ENCODE data around the gene TMCC3. TPM values are rescaled to one million over a fixed set of nuclear protein-coding genes. Genes with fewer than 3 reads are reported as not detected.

The TMCC3 gene
- total RNA-seq, 1 donor from 2014 or later: 11.0 TPM

DNA sequence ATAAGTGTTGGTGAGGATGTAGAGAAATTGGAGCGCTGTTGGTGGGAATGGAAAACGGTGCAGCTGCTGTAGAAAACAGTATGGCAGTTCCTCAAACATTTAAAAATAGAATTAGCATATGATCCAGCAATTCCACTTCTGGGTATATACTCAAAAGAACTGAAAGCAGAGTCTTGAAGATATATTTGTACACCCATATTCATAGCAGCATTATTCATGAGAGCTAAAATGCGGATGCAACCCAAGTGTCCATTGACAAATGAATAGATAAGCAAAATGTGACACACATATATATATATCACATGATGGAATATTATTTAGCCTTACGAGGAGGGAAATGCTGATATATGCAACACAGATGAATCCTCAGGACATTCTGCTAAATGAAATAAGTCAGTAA is 106.0 kb downstream of the TMCC3 start:
- H3K4me1 ChIP-seq: no peaks in the 10 kb centered on the region
- no peak overlapping the region for H3K4me3 ChIP-seq
- H3K36me3 ChIP-seq: no peaks in the 10 kb centered on the region
- H3K9me3 ChIP-seq: no peaks in the 10 kb centered on the region
- intact Hi-C loops (cut with DNase I): no loop called here
- no peaks in the 10 kb centered on the region for H3K27me3 ChIP-seq
- H3K27ac ChIP-seq: no peak overlapping the region
- DNase-seq (ENCODE audit: low spot score in 2 of 2): no peak
- TF ChIP-seq, protein P1, sequence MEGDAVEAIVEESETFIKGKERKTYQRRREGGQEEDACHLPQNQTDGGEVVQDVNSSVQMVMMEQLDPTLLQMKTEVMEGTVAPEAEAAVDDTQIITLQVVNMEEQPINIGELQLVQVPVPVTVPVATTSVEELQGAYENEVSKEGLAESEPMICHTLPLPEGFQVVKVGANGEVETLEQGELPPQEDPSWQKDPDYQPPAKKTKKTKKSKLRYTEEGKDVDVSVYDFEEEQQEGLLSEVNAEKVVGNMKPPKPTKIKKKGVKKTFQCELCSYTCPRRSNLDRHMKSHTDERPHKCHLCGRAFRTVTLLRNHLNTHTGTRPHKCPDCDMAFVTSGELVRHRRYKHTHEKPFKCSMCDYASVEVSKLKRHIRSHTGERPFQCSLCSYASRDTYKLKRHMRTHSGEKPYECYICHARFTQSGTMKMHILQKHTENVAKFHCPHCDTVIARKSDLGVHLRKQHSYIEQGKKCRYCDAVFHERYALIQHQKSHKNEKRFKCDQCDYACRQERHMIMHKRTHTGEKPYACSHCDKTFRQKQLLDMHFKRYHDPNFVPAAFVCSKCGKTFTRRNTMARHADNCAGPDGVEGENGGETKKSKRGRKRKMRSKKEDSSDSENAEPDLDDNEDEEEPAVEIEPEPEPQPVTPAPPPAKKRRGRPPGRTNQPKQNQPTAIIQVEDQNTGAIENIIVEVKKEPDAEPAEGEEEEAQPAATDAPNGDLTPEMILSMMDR (IDR thresholded peaks at IDR 0.05): no peak

DNA sequence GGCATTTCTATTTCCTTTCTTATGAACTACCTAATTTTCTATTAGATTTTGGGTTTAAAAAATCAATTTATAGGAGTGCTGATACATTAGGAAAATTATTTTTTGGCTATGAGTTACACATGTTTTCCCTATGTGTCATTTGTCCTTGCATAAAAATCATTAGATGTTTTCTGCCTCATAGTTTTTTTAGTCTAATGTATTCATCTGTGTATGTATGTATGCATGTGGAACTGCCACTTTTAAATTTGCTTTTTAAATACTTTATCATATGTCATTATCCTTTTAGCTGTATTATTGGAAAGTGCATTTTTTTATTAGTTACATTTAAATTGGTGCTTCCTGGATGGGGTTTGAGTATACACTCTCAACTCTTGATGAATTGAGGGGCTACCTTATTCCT is 112.0 kb downstream of the TMCC3 start:
- TF ChIP-seq, protein P1 (IDR thresholded peaks at IDR 0.05): no peak
- H3K9me3 ChIP-seq: no peaks in the 10 kb centered on the region
- H3K4me1 ChIP-seq: no peaks in the 10 kb centered on the region
- no peaks in the 10 kb centered on the region for H3K27me3 ChIP-seq
- no peak overlapping the region for H3K27ac ChIP-seq
- no peaks in the 10 kb centered on the region for H3K36me3 ChIP-seq
- no peak overlapping the region for H3K4me3 ChIP-seq
- intact Hi-C loops (cut with DNase I): no loop called here
- DNase-seq (ENCODE audit: low spot score in 2 of 2): no peak

DNA sequence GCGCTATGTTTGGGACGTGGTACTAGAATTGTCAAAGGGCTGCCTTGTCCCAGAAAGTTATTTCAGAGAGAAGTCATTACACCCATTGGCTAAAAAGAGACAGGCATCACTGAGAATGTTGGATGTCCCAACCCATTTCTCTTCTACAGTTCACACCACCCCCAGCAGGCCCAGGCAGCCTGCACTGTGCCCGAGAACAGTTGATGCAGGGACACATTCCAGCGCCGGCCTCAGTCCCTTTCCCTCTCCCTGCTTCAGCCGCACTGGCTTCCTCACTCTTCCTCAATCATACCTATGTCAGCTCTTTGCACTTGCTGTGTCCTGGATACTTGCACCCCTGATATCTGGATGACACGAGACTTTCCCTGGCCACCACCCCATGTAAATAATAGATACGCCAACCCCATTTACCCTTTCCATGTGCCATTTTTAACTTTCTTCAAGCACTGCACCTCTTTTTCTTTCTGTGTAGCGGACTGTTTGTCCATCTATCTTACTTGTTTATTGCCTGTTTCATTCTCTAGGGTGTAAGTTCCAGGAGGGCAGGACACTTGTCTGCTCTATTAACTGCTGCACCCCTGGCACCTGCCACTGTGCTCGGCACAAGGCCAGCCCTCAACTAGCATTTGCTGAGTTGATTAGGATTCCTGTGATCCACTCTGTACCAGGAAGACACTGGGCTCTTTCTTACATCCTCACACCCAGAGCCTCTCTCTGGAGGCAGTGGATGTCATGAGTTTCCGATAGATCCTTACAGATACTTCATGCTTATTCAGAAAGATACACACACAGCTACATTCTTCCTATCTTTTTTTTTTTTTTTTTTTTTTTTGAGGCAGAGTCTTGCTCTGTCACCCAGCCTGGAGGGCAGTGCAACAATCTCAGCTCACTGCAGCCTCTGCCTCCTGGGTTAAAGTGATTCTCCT is 114.1 kb downstream of the TMCC3 start:
- DNase-seq (ENCODE audit: low spot score in 2 of 2): no peak
- no peak overlapping the region for H3K27ac ChIP-seq
- H3K9me3 ChIP-seq: no peaks in the 10 kb centered on the region
- TF ChIP-seq, protein P1 (IDR thresholded peaks at IDR 0.05): no peak
- H3K27me3 ChIP-seq: no peaks in the 10 kb centered on the region
- intact Hi-C loops (cut with DNase I): no loop called here
- no peaks in the 10 kb centered on the region for H3K4me1 ChIP-seq
- H3K36me3 ChIP-seq: no peaks in the 10 kb centered on the region
- no peak overlapping the region for H3K4me3 ChIP-seq

DNA sequence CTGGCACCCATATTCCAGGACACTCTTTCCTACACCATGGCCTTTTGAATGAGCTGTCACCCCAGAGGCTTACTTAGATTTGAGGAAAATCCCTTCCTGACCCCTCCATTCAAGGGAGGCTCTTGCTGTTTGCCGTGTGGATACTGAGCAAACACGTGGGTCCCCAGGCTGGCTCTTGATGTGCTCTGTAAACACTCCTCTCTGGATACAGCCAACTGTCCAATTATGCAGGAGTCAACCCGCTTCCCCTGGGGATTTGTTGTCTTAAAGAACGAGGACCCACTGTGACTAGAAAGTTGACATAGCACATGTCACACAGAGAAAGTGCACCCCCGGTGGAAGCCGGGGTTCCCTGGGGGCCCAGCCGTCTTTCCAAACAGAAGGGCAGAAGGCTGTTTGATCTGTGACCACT is 114.8 kb downstream of the TMCC3 start:
- no peaks in the 10 kb centered on the region for H3K36me3 ChIP-seq
- no peak overlapping the region for H3K27ac ChIP-seq
- intact Hi-C loops (cut with DNase I): no loop called here
- H3K9me3 ChIP-seq: no peaks in the 10 kb centered on the region
- TF ChIP-seq, protein P1 (IDR thresholded peaks at IDR 0.05): no peak
- DNase-seq (ENCODE audit: low spot score in 2 of 2): no peak
- H3K27me3 ChIP-seq: no peaks in the 10 kb centered on the region
- no peaks in the 10 kb centered on the region for H3K4me1 ChIP-seq
- no peak overlapping the region for H3K4me3 ChIP-seq

DNA sequence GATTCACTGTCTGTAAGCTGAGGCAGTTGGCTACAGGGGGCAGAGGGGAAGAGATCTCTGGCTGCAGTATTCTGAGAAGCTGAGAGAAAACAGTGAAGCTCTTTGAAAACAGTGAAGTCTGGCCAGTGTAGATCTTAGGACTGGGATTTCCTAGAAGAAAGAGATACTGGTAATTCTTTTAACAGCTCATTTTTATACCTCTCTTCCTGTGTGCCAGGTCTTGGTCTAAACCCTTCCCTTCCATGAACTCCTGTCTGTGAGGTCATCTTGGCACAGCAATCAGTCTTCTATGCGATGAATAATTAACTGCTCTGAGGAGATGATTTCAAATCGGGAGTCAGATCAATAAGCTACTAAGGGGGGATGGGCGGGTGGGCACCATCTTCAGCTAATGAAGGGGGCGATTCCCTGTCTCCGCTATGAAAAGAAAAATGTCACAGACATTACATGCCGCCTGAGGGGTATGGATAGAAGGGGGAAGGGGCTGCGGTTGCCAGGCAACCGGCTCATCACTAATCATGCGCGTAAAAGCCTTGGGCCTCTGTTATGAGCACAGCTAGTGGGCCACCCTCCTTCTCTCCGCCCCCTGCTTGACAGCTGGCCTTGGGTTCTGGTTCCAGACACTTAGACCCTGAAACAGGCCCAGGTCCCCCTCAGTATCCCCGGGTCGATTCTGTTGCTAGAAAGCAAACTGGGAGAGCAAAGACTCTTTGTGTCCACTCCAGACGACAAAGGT is 115.4 kb downstream of the TMCC3 start:
- intact Hi-C loops (cut with DNase I): no loop called here
- Histone ChIP-seq H3K4me1 (no peaks in the 10 kb centered on the region), H3K27me3 (no peaks in the 10 kb centered on the region), H3K4me3 (no peak overlapping the region), H3K9me3 (no peaks in the 10 kb centered on the region), H3K36me3 (no peaks in the 10 kb centered on the region), H3K27ac (no peak overlapping the region)
- DNase-seq (ENCODE audit: low spot score in 2 of 2): no peak
- TF ChIP-seq, protein P1 (IDR thresholded peaks at IDR 0.05): no peak

Data from ascending aorta (tissue), 2 donors.